Cardiac muscle cell (in vitro differentiated cells and primary cell): ENCODE measurements around the gene LMF2. TPM values are rescaled to one million over a fixed set of nuclear protein-coding genes. Genes with fewer than 3 reads are reported as not detected.

ENCODE experiments used
- DNase-seq, 2 donors: peaks; one replicate each; pipeline versions ENCODE4 v3.0.0 to v3.0.0-alpha.2; 2010 to 2017; ENCODE audit warnings: low read depth in 1 of 2, low spot score in 1 of 2
- H3K27ac ChIP-seq: fragments of 200-600 bp; sonication (generic); 2 replicates; pipeline ENCODE4 v1.5.1; 2016
- H3K27me3 ChIP-seq: fragments of 200-600 bp; sonication (generic); 2 replicates; pipeline ENCODE4 v1.6.0; 2016; ENCODE audit warnings: control low read depth
- H3K36me3 ChIP-seq: fragments of 200-600 bp; sonication (generic); 2 replicates; pipeline ENCODE4 v1.5.1; 2016; ENCODE audit warnings: control low read depth
- H3K4me1 ChIP-seq: fragments of 200-600 bp; sonication (generic); 2 replicates; pipeline ENCODE4 v1.8.1; 2017; ENCODE audit warnings: low read depth, mild to moderate bottlenecking, mixed run types
- H3K4me3 ChIP-seq: fragments of 200-600 bp; sonication (generic); 2 replicates; pipeline ENCODE4 v1.5.1; 2016; ENCODE audit warnings: mild to moderate bottlenecking
- H3K9me3 ChIP-seq: fragments of 200-600 bp; sonication (generic); 2 replicates; pipeline ENCODE4 v1.5.1; 2017; ENCODE audit warnings: low read depth, mild to moderate bottlenecking, control low read depth
- polyA plus RNA-seq: library from polyadenylated mRNA; unstranded; fragments of >200 nt; fragmentation: Nextera tagmentation; extraction: Ambion mirVana; gene quantifications from 2 replicates; pipeline ENCODE4 v1.2.1, GENCODE V29; 2016
- total RNA-seq: library from RNA; depleted of rRNA; stranded (reverse); fragments of >200 nt; gene quantifications from 2 replicates; pipeline ENCODE4 v1.2.3, GENCODE V29; 2016
- TF ChIP-seq, protein P1 (sequence below): IDR thresholded peaks from 2 replicates; pipeline ENCODE4 v1.5.1; 2012; ENCODE audit warnings: low read depth, mild to moderate bottlenecking, low read length

Gene LMF2
- total and polyA plus RNA-seq, 2 experiments from 2014 or later: 82.9 to 91.7 TPM

GRCh38 chr22:50470491-50470890 is 37.0 kb downstream of the LMF2 start:
- H3K4me3 ChIP-seq: no peak overlapping the region
- H3K4me1 ChIP-seq: no peaks in the 10 kb centered on the region
- TF ChIP-seq, protein P1, sequence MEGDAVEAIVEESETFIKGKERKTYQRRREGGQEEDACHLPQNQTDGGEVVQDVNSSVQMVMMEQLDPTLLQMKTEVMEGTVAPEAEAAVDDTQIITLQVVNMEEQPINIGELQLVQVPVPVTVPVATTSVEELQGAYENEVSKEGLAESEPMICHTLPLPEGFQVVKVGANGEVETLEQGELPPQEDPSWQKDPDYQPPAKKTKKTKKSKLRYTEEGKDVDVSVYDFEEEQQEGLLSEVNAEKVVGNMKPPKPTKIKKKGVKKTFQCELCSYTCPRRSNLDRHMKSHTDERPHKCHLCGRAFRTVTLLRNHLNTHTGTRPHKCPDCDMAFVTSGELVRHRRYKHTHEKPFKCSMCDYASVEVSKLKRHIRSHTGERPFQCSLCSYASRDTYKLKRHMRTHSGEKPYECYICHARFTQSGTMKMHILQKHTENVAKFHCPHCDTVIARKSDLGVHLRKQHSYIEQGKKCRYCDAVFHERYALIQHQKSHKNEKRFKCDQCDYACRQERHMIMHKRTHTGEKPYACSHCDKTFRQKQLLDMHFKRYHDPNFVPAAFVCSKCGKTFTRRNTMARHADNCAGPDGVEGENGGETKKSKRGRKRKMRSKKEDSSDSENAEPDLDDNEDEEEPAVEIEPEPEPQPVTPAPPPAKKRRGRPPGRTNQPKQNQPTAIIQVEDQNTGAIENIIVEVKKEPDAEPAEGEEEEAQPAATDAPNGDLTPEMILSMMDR: no peak
- peaks cover 17% of the 10 kb centered on the region for H3K36me3 ChIP-seq
- H3K27me3 ChIP-seq: no peaks in the 10 kb centered on the region
- H3K9me3 ChIP-seq: no peaks in the 10 kb centered on the region
- no peak for DNase-seq
- H3K27ac ChIP-seq: no peak overlapping the region

- Histone ChIP-seq H3K9me3 (no peaks in the 10 kb centered on the region), H3K27me3 (no peaks in the 10 kb centered on the region), H3K4me3 (no peak overlapping the region), H3K27ac (no peak overlapping the region), H3K36me3 (peaks cover 25% of the 10 kb centered on the region), H3K4me1 (no peaks in the 10 kb centered on the region)
- DNase-seq: peak in 1 of 2 donors; percentile 39
- TF ChIP-seq, protein P1: no peak
Observed at GRCh38 chr22:50469377-50470305, 37.9 kb downstream of the LMF2 start.

DNA sequence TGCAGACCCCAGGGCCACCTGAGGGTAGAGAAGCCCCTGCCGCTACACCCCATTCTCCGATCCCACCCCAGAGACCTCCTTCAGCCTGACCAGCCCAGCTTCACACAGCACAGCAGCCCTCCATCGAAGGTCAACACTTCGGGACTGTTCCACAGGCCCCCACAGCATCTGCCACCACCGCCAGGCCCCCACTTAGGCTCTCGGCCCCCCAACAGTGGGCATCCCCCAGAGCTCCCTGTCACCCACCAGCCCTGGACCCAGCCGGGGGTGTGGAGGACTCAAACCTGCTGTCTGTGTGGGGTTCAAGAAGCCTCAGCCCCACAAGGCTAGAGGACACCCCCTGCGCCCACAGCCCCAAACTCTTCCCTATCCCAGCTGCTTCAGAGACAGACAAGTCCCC is 38.9 kb downstream of the LMF2 start:
- Histone ChIP-seq H3K27ac (no peak overlapping the region), H3K36me3 (peaks cover 31% of the 10 kb centered on the region), H3K27me3 (no peaks in the 10 kb centered on the region), H3K9me3 (no peaks in the 10 kb centered on the region), H3K4me3 (no peak overlapping the region), H3K4me1 (no peaks in the 10 kb centered on the region)
- no peak for DNase-seq
- TF ChIP-seq, protein P1: no peak

GRCh38 chr22:50467773-50468440 is 39.6 kb downstream of the LMF2 start:
- H3K27ac ChIP-seq: no peak overlapping the region
- TF ChIP-seq, protein P1: no peak
- no peak overlapping the region for H3K4me3 ChIP-seq
- no peaks in the 10 kb centered on the region for H3K27me3 ChIP-seq
- H3K36me3 ChIP-seq: peaks cover 38% of the 10 kb centered on the region
- H3K4me1 ChIP-seq: no peaks in the 10 kb centered on the region
- no peaks in the 10 kb centered on the region for H3K9me3 ChIP-seq
- no peak for DNase-seq

DNA sequence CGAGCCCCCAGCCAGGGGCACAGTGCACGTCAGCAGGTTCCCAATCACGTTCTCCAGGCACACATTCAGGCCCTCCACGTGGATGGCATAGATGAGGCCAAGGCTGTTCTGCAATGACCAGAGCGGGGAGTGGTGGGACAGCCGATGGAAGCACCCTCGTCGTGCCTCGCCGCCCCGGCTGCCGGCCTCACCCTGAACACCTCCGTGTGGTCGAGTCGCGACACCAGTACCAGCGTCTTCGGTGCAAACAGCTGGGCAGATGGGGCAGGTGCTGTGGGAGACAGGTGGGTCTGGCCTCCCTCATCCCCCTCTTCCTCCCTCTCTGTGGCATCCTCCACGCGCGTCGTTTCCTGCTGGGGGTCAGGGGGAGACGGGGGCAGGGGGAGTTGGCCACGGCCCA is 40.2 kb downstream of the LMF2 start:
- no peaks in the 10 kb centered on the region for H3K4me1 ChIP-seq
- TF ChIP-seq, protein P1: no peak
- DNase-seq: no peak
- H3K4me3 ChIP-seq: no peak overlapping the region
- no peak overlapping the region for H3K27ac ChIP-seq
- no peaks in the 10 kb centered on the region for H3K9me3 ChIP-seq
- no peaks in the 10 kb centered on the region for H3K27me3 ChIP-seq
- peaks cover 43% of the 10 kb centered on the region for H3K36me3 ChIP-seq
